Right lobe of liver (tissue), 6 donors: ENCODE measurements around the gene BROX. TPM values are rescaled to one million over a fixed set of nuclear protein-coding genes. Genes with fewer than 3 reads are reported as not detected.
"Not testable (repeated sequence)": the region's sequence is repeated elsewhere in the genome, so short reads cannot be mapped to it uniquely, and the experiment has no call there.

Experiments
- ATAC-seq, 4 donors: fragments of 200-7000 bp; cut with Tn5 transposase; one replicate each; pipeline ENCODE4 v1.9.1; 2020; ENCODE audit warnings: mild to moderate bottlenecking in 4 of 4, moderate library complexity in 4 of 4
- DNase-seq, 3 donors: peaks; one replicate each; pipeline ENCODE4 v3.0.0-alpha.2; 2020
- H3K27ac ChIP-seq, 3 donors: fragments of 200-600 bp; one replicate each; pipeline ENCODE4 v1.8.0; 2022
- H3K27me3 ChIP-seq, 2 donors: fragments of 200-600 bp; one replicate each; pipeline ENCODE4 v1.8.0; 2022
- H3K36me3 ChIP-seq, 4 donors: fragments of 200-600 bp; sonication (generic) in 1 of 4; one replicate each; pipeline versions ENCODE4 v1.5.1 to v1.8.0; 2017 to 2022; ENCODE audit warnings: control low read depth in 1 of 4
- H3K4me1 ChIP-seq, 4 donors: fragments of 200-600 bp; sonication (generic) in 1 of 4; one replicate each; pipeline versions ENCODE4 v1.5.1 to v1.8.0; 2017 to 2022; ENCODE audit warnings: control low read depth in 1 of 4
- H3K4me3 ChIP-seq, 3 donors: fragments of 200-600 bp; one replicate each; pipeline ENCODE4 v1.8.0; 2022
- H3K9me3 ChIP-seq, 4 donors: fragments of 200-600 bp; sonication (generic) in 1 of 4; one replicate each; pipeline versions ENCODE4 v1.5.1 to v1.8.0; 2017 to 2022; ENCODE audit warnings: control low read depth in 1 of 4
- CTCF ChIP-seq, 4 donors: fragments of 200-600 bp in 3 of 4; fragments of 450-650 bp in 1 of 4; IDR thresholded peaks; one replicate each; pipeline versions ENCODE4 v1.5.1 to v1.8.0; 2016 to 2022; ENCODE audit warnings: antibody characterized with exemption in 4 of 4, mild to moderate bottlenecking in 2 of 4
- POLR2A ChIP-seq: fragments of 450-650 bp; IDR thresholded peaks from one replicate; pipeline ENCODE4 v1.6.1; 2017; ENCODE audit warnings: antibody characterized with exemption, mild to moderate bottlenecking
- WGBS: methylation state at CpG from one replicate; pipeline ENCODE4 v1.1.6; 2018; ENCODE audit warnings: low coverage, low lambda C conversion rate; ENCODE audit not compliant: insufficient coverage; ENCODE audit errors: missing lambda C conversion rate; 5-methylcytosine and 5-hydroxymethylcytosine counted together
- intact Hi-C, 2 donors: fragments of 100-400 bp; cut with DNase I; formaldehyde crosslinking; loops; one replicate each; pipeline versions ENCODE4 v1.11.2 to v1.14.1; 2022
- total RNA-seq, 6 experiments: library from RNA; depleted of rRNA in 2 of 6; stranded (reverse); fragments of >200 nt in 2 of 6; fragmentation: NEBNext Ultra II Directional in 3 of 6; extraction: Animal tissue kit (Norgen Biotek cat#: 25700) in 3 of 6; gene quantifications; one replicate each; pipeline versions ENCODE4 v1.1.0 to v1.2.4, GENCODE V29; 2016 to 2023
- donor health status: DM: no; HTN: yes; CAD: no.
- donor health status: DM: no; HTN: no; CAD: no.
- donor health status: DM: no; HTN: no; CAD: no.
- donor health status: DM: no; HTN: yes; CAD: no.
- donor health status: DM: no; HTN: yes; CAD: no.

Gene BROX
- total RNA-seq, 6 experiments from 2014 or later: 13.3 to 24.3 (median 20.2) TPM

DNA sequence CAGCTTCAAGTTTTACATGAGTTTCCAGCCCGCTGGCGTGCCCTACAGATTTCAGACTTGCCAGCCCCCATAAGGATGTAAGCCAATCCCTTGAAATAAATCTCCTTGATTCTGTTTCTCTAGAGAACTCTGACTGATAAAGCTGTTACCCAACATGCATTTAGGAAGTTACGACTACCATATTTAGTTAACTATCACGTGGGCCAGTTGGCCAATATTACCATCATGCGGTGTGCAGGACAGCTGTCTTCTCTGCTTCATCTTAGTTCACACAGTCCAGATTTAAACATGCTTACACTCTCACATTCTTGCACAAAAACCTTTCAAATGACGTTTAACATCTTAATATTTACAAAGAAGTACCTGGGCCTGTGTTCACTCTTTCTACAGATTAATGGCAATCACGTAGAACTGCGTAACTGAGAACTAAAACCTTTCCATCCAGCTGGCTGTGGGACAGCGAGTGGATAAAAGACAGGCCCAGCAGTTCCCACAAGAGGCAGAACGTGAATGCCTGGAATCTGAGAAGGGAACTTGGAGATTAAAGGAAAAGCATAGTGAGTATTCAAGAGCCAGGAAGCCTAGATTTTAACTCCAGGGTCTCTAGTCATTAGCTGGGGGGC, 45.4 kb downstream of the BROX start:
- no peak for ATAC-seq
- WGBS: 76% methylated on average over 10 of the region's 10 CpGs
- Histone ChIP-seq H3K9me3 (no peaks in the 10 kb centered on the region), H3K4me3 (no peak overlapping the region), H3K27ac (no peak overlapping the region), H3K4me1 (no peaks in the 10 kb centered on the region), H3K27me3 (no peaks in the 10 kb centered on the region), H3K36me3 (no peaks in the 10 kb centered on the region)
- TF ChIP-seq POLR2A (no peak), CTCF (IDR thresholded peaks at IDR 0.05) (no peak)
- intact Hi-C loops: no loop called here
- DNase-seq: no peak

GRCh38 chr1:222759451-222760035, 47.2 kb downstream of the BROX start:
- DNase-seq (no peak), ATAC-seq (no peak)
- WGBS: 77% methylated on average over 5 of the region's 5 CpGs
- H3K27me3 ChIP-seq: no peaks in the 10 kb centered on the region
- intact Hi-C loops: no loop called here
- no peak overlapping the region for H3K4me3 ChIP-seq
- H3K27ac ChIP-seq: no peak overlapping the region
- H3K4me1 ChIP-seq: no peaks in the 10 kb centered on the region
- no peaks in the 10 kb centered on the region for H3K36me3 ChIP-seq
- H3K9me3 ChIP-seq: no peaks in the 10 kb centered on the region
- TF ChIP-seq CTCF (IDR thresholded peaks at IDR 0.05) (no peak), POLR2A (no peak)

DNA sequence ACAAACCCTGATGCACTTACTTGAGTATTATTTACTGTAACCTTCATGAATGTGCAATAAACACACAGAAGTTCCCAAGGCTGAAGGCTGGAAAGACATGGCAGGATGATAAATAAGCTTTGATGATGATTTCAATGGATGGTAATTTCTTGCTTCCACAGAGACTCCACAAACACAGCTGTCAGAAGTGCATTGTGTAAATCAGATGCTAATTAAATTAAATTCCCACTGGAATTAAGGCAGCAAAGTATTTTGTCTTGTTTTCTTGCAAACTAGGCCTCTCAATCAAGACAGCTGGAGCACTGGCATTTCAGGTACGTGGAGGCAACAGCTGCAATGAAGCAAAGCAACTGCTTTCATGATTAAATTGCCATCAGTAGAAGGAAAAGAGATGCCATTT, 48.7 kb downstream of the BROX start:
- Histone ChIP-seq H3K27ac (no peak overlapping the region), H3K36me3 (no peaks in the 10 kb centered on the region), H3K4me1 (no peaks in the 10 kb centered on the region), H3K9me3 (no peaks in the 10 kb centered on the region), H3K27me3 (no peaks in the 10 kb centered on the region), H3K4me3 (no peak overlapping the region)
- TF ChIP-seq CTCF (IDR thresholded peaks at IDR 0.05): no peak
- no peak for TF ChIP-seq POLR2A
- ATAC-seq (no peak), DNase-seq (no peak)
- intact Hi-C loops: no loop called here
- 73% methylated on average over 1 of the region's 1 CpG for WGBS

DNA sequence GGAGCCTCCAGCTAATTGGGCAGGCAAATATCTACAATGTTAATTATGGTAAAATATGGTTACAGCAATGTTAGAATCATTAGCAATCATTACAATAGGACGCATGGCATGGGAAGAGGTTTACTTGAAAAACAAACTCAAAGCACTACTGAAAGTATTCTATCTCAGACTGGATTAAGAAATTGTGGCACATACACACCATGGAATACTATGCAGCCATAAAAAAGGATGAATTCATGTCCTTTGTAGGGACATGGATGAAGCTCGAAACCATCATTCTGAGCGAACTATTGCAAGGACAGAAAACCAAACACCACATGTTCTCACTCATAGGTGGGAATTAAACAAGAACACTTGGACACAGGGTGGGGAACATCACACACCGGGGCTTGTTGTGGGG, 49.8 kb downstream of the BROX start:
- not testable (repeated sequence) for ATAC-seq

DNA sequence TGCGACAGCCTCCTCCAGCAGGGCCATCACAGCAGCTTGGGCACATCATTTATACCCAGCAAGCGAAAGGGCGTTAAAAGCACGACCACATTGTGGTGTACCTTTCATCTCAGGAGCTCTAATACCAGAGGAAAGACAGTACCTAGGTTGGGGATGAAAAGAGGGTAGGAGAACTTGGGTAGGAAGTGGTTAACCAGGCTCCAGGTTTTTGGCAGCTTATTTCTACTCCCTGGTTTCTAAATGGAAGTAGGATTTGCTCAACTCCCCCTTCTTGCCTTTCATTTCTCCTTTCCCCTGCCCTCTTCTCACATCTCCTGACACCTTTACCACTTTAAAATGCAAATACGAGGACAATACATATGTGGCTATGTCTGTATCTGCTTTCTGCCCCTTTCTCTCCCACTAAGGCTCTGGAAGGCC, 54.8 kb downstream of the BROX start:
- intact Hi-C loops: no loop called here
- TF ChIP-seq CTCF (IDR thresholded peaks at IDR 0.05) (no peak), POLR2A (no peak)
- Histone ChIP-seq H3K4me3 (no peak overlapping the region), H3K4me1 (no peaks in the 10 kb centered on the region), H3K27me3 (no peaks in the 10 kb centered on the region), H3K9me3 (peaks cover 0 to 5% (median 0%) of the 10 kb centered on the region in 4 donors), H3K27ac (no peak overlapping the region), H3K36me3 (no peaks in the 10 kb centered on the region)
- 64% methylated on average over 5 of the region's 5 CpGs for WGBS
- DNase-seq (no peak), ATAC-seq (no peak)

More for the DNA sequence above, 49.8 kb downstream of the BROX start:
- H3K27me3 ChIP-seq, H3K27ac ChIP-seq, DNase-seq, H3K36me3 ChIP-seq, H3K4me3 ChIP-seq, H3K9me3 ChIP-seq, H3K4me1 ChIP-seq, intact Hi-C loops: not testable (repeated sequence)
- 45% methylated on average over 4 of the region's 4 CpGs for WGBS
